Transverse colon (tissue), 4 donors: Measurements from ENCODE around the gene MRPS31. TPM values are rescaled to one million over a fixed set of nuclear protein-coding genes. Genes with fewer than 3 reads are reported as not detected.

Experiments used
- DNase-seq: peaks from one replicate; pipeline ENCODE4 v3.0.0-alpha.2; 2019
- H3K27ac ChIP-seq, 4 donors: fragments of 200-600 bp; sonication (generic); 2 replicates each; pipeline ENCODE4 v1.5.1; 2016 to 2018; ENCODE audit warnings: inconsistent platforms in 4 of 4
- H3K27me3 ChIP-seq: fragments of 200-600 bp; sonication (generic); 2 replicates; pipeline ENCODE4 v1.5.1; 2017; ENCODE audit warnings: inconsistent platforms
- H3K36me3 ChIP-seq, 4 donors: fragments of 200-600 bp; sonication (generic); 2 replicates each; pipeline ENCODE4 v1.5.1; 2017 to 2019; ENCODE audit warnings: inconsistent platforms in 4 of 4
- H3K4me1 ChIP-seq, 4 donors: fragments of 200-600 bp; sonication (generic); 2 replicates each; pipeline ENCODE4 v1.5.1; 2017 to 2020; ENCODE audit warnings: inconsistent platforms in 4 of 4
- H3K4me3 ChIP-seq, 4 donors: fragments of 200-600 bp; sonication (generic); 1 replicate in 1 of 4; 2 replicates in 3 of 4; pipeline versions ENCODE4 v1.5.1 to v1.6.1; 2017 to 2019; ENCODE audit warnings: inconsistent platforms in 4 of 4
- H3K9me3 ChIP-seq, 2 donors: fragments of 200-600 bp; sonication (generic); 2 replicates each; pipeline ENCODE4 v1.5.1; 2017 to 2019; ENCODE audit warnings: inconsistent platforms in 2 of 2
- EP300 ChIP-seq: sonication (generic); formaldehyde crosslinking; IDR thresholded peaks from one replicate; pipeline ENCODE4 v1.6.1; 2017; ENCODE audit warnings: antibody characterized with exemption, low read depth
- POLR2A ChIP-seq: fragments of 450-650 bp; IDR thresholded peaks from one replicate; pipeline ENCODE4 v1.6.1; 2016; ENCODE audit warnings: antibody characterized with exemption, mild to moderate bottlenecking, moderate library complexity
- POLR2AphosphoS5 ChIP-seq, 3 donors: sonication (generic); formaldehyde crosslinking; IDR thresholded peaks; one replicate each; pipeline ENCODE4 v1.6.1; 2016; ENCODE audit warnings: antibody characterized with exemption in 3 of 3
- WGBS, 2 donors: methylation state at CpG; one replicate each; pipeline ENCODE4 v1.1.5; 2018; ENCODE audit warnings: low coverage in 1 of 2; 5-methylcytosine and 5-hydroxymethylcytosine counted together
- in situ Hi-C, 4 donors: fragments of 200-750 bp; cut with MboI; loops; one replicate each; pipeline versions ENCODE4 v1.15.0 to v1.15.1; 2017; ENCODE audit warnings: low sequenced_read_pairs in 3 of 4, low pct_ligation_motif_present in 1 of 4, low pct_unique_long_range_greater_than_20kb in 1 of 4
- intact Hi-C: fragments of 100-400 bp; cut with DNase I; formaldehyde crosslinking; loops from one replicate; pipeline ENCODE4 v1.15.1; 2023; ENCODE audit warnings: low total_unique reads
- total RNA-seq, 4 donors: library from RNA; depleted of rRNA; stranded (reverse); fragments of >200 nt; gene quantifications; one replicate each; pipeline ENCODE4 v1.1.0, GENCODE V29; 2016
- TF ChIP-seq, protein P1 (sequence below), 5 experiments: fragments of 200-600 bp in 3 of 5; fragments of 450-650 bp in 2 of 5; sonication (generic) in 3 of 5; IDR thresholded peaks; 1 replicate in 2 of 5; 2 replicates in 3 of 5; pipeline ENCODE4 v1.5.1; 2016 to 2017; ENCODE audit warnings: antibody characterized with exemption in 5 of 5, inconsistent platforms in 3 of 5, mild to moderate bottlenecking in 2 of 5, moderate library complexity in 1 of 5

Gene MRPS31
- total RNA-seq, 4 donors from 2014 or later, result 16.1 to 50.2 (median 25.0) TPM

- peaks cover 0 to 6% (median 0%) of the 10 kb centered on the region in 4 donors for H3K4me1 ChIP-seq
- in situ Hi-C loops (loop anchor here (5.0 to 25.0 kb wide), 5 partner anchors 608 to 995 kb away; no protein-coding TSS in a partner anchor), intact Hi-C loops (loop anchor here (5.0 to 10.0 kb wide), 2 partner anchors 615 to 998 kb away; no protein-coding TSS in a partner anchor)
- no peaks in the 10 kb centered on the region for H3K36me3 ChIP-seq
- 28 to 49% methylated on average over 6 to 11 of the region's 11 CpGs for WGBS, 2 donors
- TF ChIP-seq POLR2A, result no peak
- TF ChIP-seq, protein P1, sequence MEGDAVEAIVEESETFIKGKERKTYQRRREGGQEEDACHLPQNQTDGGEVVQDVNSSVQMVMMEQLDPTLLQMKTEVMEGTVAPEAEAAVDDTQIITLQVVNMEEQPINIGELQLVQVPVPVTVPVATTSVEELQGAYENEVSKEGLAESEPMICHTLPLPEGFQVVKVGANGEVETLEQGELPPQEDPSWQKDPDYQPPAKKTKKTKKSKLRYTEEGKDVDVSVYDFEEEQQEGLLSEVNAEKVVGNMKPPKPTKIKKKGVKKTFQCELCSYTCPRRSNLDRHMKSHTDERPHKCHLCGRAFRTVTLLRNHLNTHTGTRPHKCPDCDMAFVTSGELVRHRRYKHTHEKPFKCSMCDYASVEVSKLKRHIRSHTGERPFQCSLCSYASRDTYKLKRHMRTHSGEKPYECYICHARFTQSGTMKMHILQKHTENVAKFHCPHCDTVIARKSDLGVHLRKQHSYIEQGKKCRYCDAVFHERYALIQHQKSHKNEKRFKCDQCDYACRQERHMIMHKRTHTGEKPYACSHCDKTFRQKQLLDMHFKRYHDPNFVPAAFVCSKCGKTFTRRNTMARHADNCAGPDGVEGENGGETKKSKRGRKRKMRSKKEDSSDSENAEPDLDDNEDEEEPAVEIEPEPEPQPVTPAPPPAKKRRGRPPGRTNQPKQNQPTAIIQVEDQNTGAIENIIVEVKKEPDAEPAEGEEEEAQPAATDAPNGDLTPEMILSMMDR (IDR thresholded peaks at IDR 0.05), result peak; percentile 60 to 75 (median 71)
- H3K27me3 ChIP-seq, result no peaks in the 10 kb centered on the region
- DNase-seq, result no peak
- no peak overlapping the region for H3K4me3 ChIP-seq
- no peaks in the 10 kb centered on the region for H3K9me3 ChIP-seq
- no peak overlapping the region for H3K27ac ChIP-seq
Measured at GRCh38 chr13:40682449-40683240, 88.3 kb downstream of the MRPS31 start.

DNA sequence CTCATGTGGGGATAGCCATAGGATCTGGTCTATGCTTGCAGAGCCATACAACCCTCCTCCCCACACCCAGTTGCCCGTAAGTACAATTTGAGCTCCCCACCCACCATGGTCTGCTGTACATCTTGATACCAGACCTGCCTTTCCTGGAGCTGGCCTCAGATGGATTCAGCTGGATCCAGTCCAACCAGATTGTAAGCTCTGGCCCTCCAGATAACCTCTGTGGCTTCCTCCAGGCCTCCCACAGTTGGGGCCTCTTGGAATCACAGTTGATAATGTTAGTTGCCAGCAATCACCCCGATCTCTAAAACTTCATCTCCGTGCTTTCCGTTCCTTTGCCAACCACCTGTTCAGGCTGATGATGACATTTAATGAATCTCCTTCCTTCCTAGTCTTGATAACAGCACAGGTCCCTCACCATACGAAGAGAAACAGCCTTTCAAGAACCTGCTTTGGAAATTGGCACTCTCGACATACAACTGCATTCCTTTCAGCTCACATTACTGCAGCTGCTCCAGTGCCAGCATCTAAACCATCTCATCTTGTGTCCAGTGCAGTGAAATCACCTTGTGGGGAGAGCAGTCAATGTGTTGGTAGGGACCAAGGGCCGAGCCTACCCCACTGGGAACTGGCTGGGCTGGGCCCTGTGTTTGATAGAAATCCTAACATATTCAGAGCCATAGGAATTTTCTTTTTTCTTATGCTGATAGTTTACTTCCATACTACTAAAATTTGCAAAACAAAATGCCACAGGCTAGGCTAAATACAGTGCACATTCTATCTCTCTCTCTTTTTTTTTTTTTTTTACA, 89.4 kb downstream of the MRPS31 start:
- intact Hi-C loops (loop anchor here (5.0 to 10.0 kb wide), 2 partner anchors 614 to 997 kb away; no protein-coding TSS in a partner anchor), in situ Hi-C loops (loop anchor here (5.0 to 25.0 kb wide), 5 partner anchors 607 to 994 kb away; no protein-coding TSS in a partner anchor)
- no peak overlapping the region for H3K27ac ChIP-seq
- no peak for DNase-seq
- TF ChIP-seq, protein P1 (IDR thresholded peaks at IDR 0.05), result no peak
- TF ChIP-seq POLR2A (no peak), EP300 (no peak), POLR2AphosphoS5 (IDR thresholded peaks at IDR 0.05) (no peak)
- peaks cover 0 to 6% (median 0%) of the 10 kb centered on the region in 4 donors for H3K4me1 ChIP-seq
- H3K27me3 ChIP-seq, result no peaks in the 10 kb centered on the region
- WGBS, 2 donors, result 60 to 82% methylated on average over 1 to 7 of the region's 7 CpGs
- no peak overlapping the region for H3K4me3 ChIP-seq
- no peaks in the 10 kb centered on the region for H3K9me3 ChIP-seq
- H3K36me3 ChIP-seq, result no peaks in the 10 kb centered on the region

GRCh38 chr13:40680659-40681323, 90.2 kb downstream of the MRPS31 start:
- TF ChIP-seq EP300 (no peak), POLR2AphosphoS5 (IDR thresholded peaks at IDR 0.05) (no peak), POLR2A (no peak)
- TF ChIP-seq, protein P1 (IDR thresholded peaks at IDR 0.05), result no peak
- no peak overlapping the region for H3K27ac ChIP-seq
- intact Hi-C loops (loop anchor here (5.0 to 10.0 kb wide), 2 partner anchors 613 to 996 kb away; no protein-coding TSS in a partner anchor), in situ Hi-C loops (loop anchor here (5.0 to 25.0 kb wide), 5 partner anchors 606 to 993 kb away; no protein-coding TSS in a partner anchor)
- no peak for DNase-seq
- WGBS, 2 donors, result 89 to 100% methylated on average over 1 to 7 of the region's 7 CpGs
- H3K27me3 ChIP-seq, result no peaks in the 10 kb centered on the region
- peaks cover 0 to 6% (median 0%) of the 10 kb centered on the region in 4 donors for H3K4me1 ChIP-seq
- H3K4me3 ChIP-seq, result no peak overlapping the region
- H3K36me3 ChIP-seq, result no peaks in the 10 kb centered on the region
- H3K9me3 ChIP-seq, result no peaks in the 10 kb centered on the region
